ENCODE data around the gene IFNAR1. TPM values are rescaled to one million over a fixed set of nuclear protein-coding genes. Genes with fewer than 3 reads are reported as not detected.

IFNAR1 gene
- polyA plus RNA-seq, 1 donor from 2014 or later, result 15.5 TPM

GRCh38 chr21:33359446-33359845 is 34.7 kb downstream of the IFNAR1 start:
- H3K27ac ChIP-seq (ENCODE audit: low read length), result no peak overlapping the region
- H3K36me3 ChIP-seq (ENCODE audit: insufficient read depth, low read length), result peaks cover 8% of the 10 kb centered on the region
- TF ChIP-seq TAF1 (IDR thresholded peaks at IDR 0.05; ENCODE audit: low read depth), result no peak
- no peak for TF ChIP-seq MXI1 (conservative IDR thresholded peaks at IDR 0.05; ENCODE audit: poor library complexity, severe bottlenecking)
- no peak for TF ChIP-seq EP300 (conservative IDR thresholded peaks at IDR 0.05; ENCODE audit: poor library complexity, severe bottlenecking)
- no peak for TF ChIP-seq RAD21 (conservative IDR thresholded peaks at IDR 0.05)
- no peak for TF ChIP-seq POLR2AphosphoS5 (IDR thresholded peaks at IDR 0.05)
- TF ChIP-seq SMC3 (conservative IDR thresholded peaks at IDR 0.05; ENCODE audit: poor library complexity), result no peak
- TF ChIP-seq CTCF (IDR thresholded peaks at IDR 0.05; ENCODE audit: poor library complexity, severe bottlenecking), result no peak
- no peak for TF ChIP-seq REST (IDR thresholded peaks at IDR 0.05; ENCODE audit: borderline replicate concordance)
- TF ChIP-seq EZH2 (IDR thresholded peaks at IDR 0.05; ENCODE audit: borderline replicate concordance, insufficient read depth, low read length, poor library complexity, severe bottlenecking), result no peak
- H3K9ac ChIP-seq (ENCODE audit: low read length), result no peak overlapping the region
- H3K4me2 ChIP-seq (ENCODE audit: low read length), result no peak overlapping the region
- H3K27me3 ChIP-seq (ENCODE audit: insufficient read depth, low read depth, low read length), result no peaks in the 10 kb centered on the region
- H2AFZ ChIP-seq (ENCODE audit: low read depth, low read length), result no peak overlapping the region
- H3K9me3 ChIP-seq (ENCODE audit: low read length), result no peaks in the 10 kb centered on the region
- H3K4me3 ChIP-seq (ENCODE audit: low read length), result no peak overlapping the region
- H3K79me2 ChIP-seq (replicated peaks; ENCODE audit: insufficient read depth, low read length), result no peaks in the 10 kb centered on the region
- no peaks in the 10 kb centered on the region for H3F3A ChIP-seq (ENCODE audit: insufficient read depth, low read length, poor library complexity, severe bottlenecking)
- no peaks in the 10 kb centered on the region for H4K20me1 ChIP-seq (ENCODE audit: insufficient read depth)
- H3K9me2 ChIP-seq (ENCODE audit: insufficient read depth, low read length), result no peaks in the 10 kb centered on the region

GRCh38 chr21:33360281-33360680 is 35.5 kb downstream of the IFNAR1 start:
- Histone ChIP-seq H3K27ac (ENCODE audit: low read length) (no peak overlapping the region), H3K4me3 (ENCODE audit: low read length) (no peak overlapping the region), H3K27me3 (ENCODE audit: insufficient read depth, low read depth, low read length) (no peaks in the 10 kb centered on the region), H3K9me2 (ENCODE audit: insufficient read depth, low read length) (no peaks in the 10 kb centered on the region), H3K36me3 (ENCODE audit: insufficient read depth, low read length) (peaks cover 8% of the 10 kb centered on the region), H3K9me3 (ENCODE audit: low read length) (no peaks in the 10 kb centered on the region), H4K20me1 (ENCODE audit: insufficient read depth) (no peaks in the 10 kb centered on the region), H3K4me2 (ENCODE audit: low read length) (no peak overlapping the region), H3F3A (ENCODE audit: insufficient read depth, low read length, poor library complexity, severe bottlenecking) (no peaks in the 10 kb centered on the region), H3K79me2 (replicated peaks; ENCODE audit: insufficient read depth, low read length) (no peaks in the 10 kb centered on the region), H3K9ac (ENCODE audit: low read length) (no peak overlapping the region), H2AFZ (ENCODE audit: low read depth, low read length) (no peak overlapping the region)
- no peak for TF ChIP-seq EP300 (conservative IDR thresholded peaks at IDR 0.05; ENCODE audit: poor library complexity, severe bottlenecking)
- no peak for TF ChIP-seq TAF1 (IDR thresholded peaks at IDR 0.05; ENCODE audit: low read depth)
- TF ChIP-seq POLR2AphosphoS5 (IDR thresholded peaks at IDR 0.05), result no peak
